HepG2 (cell line): ENCODE measurements around the gene UROD. TPM values are rescaled to one million over a fixed set of nuclear protein-coding genes. Genes with fewer than 3 reads are reported as not detected.

Experiments used
- CAMTA2 ChIP-seq: sonication (generic); formaldehyde crosslinking; IDR thresholded peaks from 2 replicates; pipeline ENCODE4 v1.4.0; 2020; ENCODE audit warnings: mild to moderate bottlenecking, missing genetic modification reagents, borderline replicate concordance
- KAT7 ChIP-seq: IDR thresholded peaks from 2 replicates; pipeline ENCODE4 v1.6.1; 2018; ENCODE audit warnings: borderline replicate concordance, missing compliant biosample characterization
- MLLT10 ChIP-seq: sonication (generic); formaldehyde crosslinking; IDR thresholded peaks from 2 replicates; pipeline ENCODE4 v1.4.0; 2020; ENCODE audit warnings: missing genetic modification reagents
- NR2C2 ChIP-seq: sonication (generic); formaldehyde crosslinking; IDR thresholded peaks from 2 replicates; pipeline ENCODE4 v1.4.0; 2020; ENCODE audit warnings: missing genetic modification reagents, mild to moderate bottlenecking, moderate library complexity, borderline replicate concordance
- PLSCR1 ChIP-seq: sonication (generic); formaldehyde crosslinking; IDR thresholded peaks from 2 replicates; pipeline ENCODE4 v1.5.0; 2020; ENCODE audit warnings: missing genetic modification reagents, mild to moderate bottlenecking, borderline replicate concordance
- TBP ChIP-seq: sonication (generic); formaldehyde crosslinking; IDR thresholded peaks from 2 replicates; pipeline ENCODE4 v1.5.0; 2020; ENCODE audit warnings: missing genetic modification reagents
- THAP11 ChIP-seq: IDR thresholded peaks from 2 replicates; pipeline ENCODE4 v1.6.1; 2016; ENCODE audit warnings: missing biosample characterization, missing genetic modification reagents
- ZBTB40 ChIP-seq, 2 experiments: fragments of 450-650 bp in 1 of 2; sonication (generic) in 1 of 2; formaldehyde crosslinking in 1 of 2; IDR thresholded peaks; 2 replicates each; pipeline versions ENCODE4 v1.6.1 to v1.8.0; 2016 to 2022; ENCODE audit warnings: antibody characterized with exemption in 1 of 2, mild to moderate bottlenecking in 1 of 2, missing genetic modification reagents in 1 of 2
- ZFX ChIP-seq: sonication (generic); formaldehyde crosslinking; IDR thresholded peaks from 2 replicates; pipeline ENCODE4 v1.4.0; 2020; ENCODE audit warnings: mild to moderate bottlenecking, low read depth, missing genetic modification reagents, moderate library complexity
- ZMAT3 ChIP-seq: sonication (generic); formaldehyde crosslinking; conservative IDR thresholded peaks from 2 replicates; pipeline ENCODE4 v1.7.0; 2021; ENCODE audit warnings: missing genetic modification reagents
- ZNF205 ChIP-seq: IDR thresholded peaks from 2 replicates; pipeline ENCODE4 v1.6.1; 2018; ENCODE audit warnings: missing biosample characterization, missing genetic modification reagents
- ZNF230 ChIP-seq: sonication (generic); formaldehyde crosslinking; IDR thresholded peaks from 2 replicates; pipeline ENCODE4 v1.4.0; 2020; ENCODE audit warnings: mild to moderate bottlenecking, missing genetic modification reagents
- ZNF24 ChIP-seq: fragments of 450-650 bp; IDR thresholded peaks from 2 replicates; pipeline ENCODE4 v1.6.1; 2017; ENCODE audit warnings: antibody characterized with exemption, mild to moderate bottlenecking
- ZNF317 ChIP-seq: sonication (generic); formaldehyde crosslinking; IDR thresholded peaks from 2 replicates; pipeline ENCODE4 v1.5.0; 2020; ENCODE audit warnings: mild to moderate bottlenecking, missing genetic modification reagents
- ZNF552 ChIP-seq: sonication (generic); formaldehyde crosslinking; IDR thresholded peaks from 2 replicates; pipeline ENCODE4 v1.9.0; 2022; ENCODE audit warnings: missing genetic modification reagents, mild to moderate bottlenecking, borderline replicate concordance
- ZNF691 ChIP-seq: sonication (generic); formaldehyde crosslinking; IDR thresholded peaks from 2 replicates; pipeline ENCODE4 v1.4.0; 2020; ENCODE audit warnings: missing genetic modification reagents, low read depth, mild to moderate bottlenecking, borderline replicate concordance
- ZNF891 ChIP-seq: sonication (generic); formaldehyde crosslinking; IDR thresholded peaks from 2 replicates; pipeline ENCODE4 v1.5.0; 2020; ENCODE audit warnings: mild to moderate bottlenecking, missing genetic modification reagents
- polyA plus RNA-seq, 8 experiments: library from polyadenylated mRNA; depleted of rRNA in 3 of 8; stranded (reverse) in 7 of 8; unstranded in 1 of 8; fragments of >200 nt; fragmentation: Illumina TruSeq in 4 of 8; extraction: Trizol in 4 of 8; gene quantifications; 2 replicates each; pipeline versions ENCODE4 v1.2.1 to v1.2.3, GENCODE V29; 2011 to 2016; ENCODE audit warnings: low read depth in 4 of 8, missing spikeins in 1 of 8, mixed read lengths in 1 of 8; ENCODE audit not compliant: insufficient read depth in 1 of 8
- total RNA-seq, 5 experiments: library from RNA; depleted of rRNA; stranded (reverse); fragments of >200 nt; fragmentation: Illumina TruSeq; extraction: Trizol; gene quantifications; 2 replicates each; pipeline ENCODE4 v1.2.3, GENCODE V29; 2016; ENCODE audit warnings: low read depth in 1 of 5
- TF ChIP-seq, protein P1 (sequence below): sonication (generic); formaldehyde crosslinking; IDR thresholded peaks from 2 replicates; pipeline ENCODE4 v1.4.0; 2020; ENCODE audit warnings: mild to moderate bottlenecking, missing genetic modification reagents

The UROD gene
- total and polyA plus RNA-seq, 2 of the 13 experiments (the other 11 are each of a cell fraction or from before 2014, with no cell fraction given) = 162 to 171 TPM

DNA sequence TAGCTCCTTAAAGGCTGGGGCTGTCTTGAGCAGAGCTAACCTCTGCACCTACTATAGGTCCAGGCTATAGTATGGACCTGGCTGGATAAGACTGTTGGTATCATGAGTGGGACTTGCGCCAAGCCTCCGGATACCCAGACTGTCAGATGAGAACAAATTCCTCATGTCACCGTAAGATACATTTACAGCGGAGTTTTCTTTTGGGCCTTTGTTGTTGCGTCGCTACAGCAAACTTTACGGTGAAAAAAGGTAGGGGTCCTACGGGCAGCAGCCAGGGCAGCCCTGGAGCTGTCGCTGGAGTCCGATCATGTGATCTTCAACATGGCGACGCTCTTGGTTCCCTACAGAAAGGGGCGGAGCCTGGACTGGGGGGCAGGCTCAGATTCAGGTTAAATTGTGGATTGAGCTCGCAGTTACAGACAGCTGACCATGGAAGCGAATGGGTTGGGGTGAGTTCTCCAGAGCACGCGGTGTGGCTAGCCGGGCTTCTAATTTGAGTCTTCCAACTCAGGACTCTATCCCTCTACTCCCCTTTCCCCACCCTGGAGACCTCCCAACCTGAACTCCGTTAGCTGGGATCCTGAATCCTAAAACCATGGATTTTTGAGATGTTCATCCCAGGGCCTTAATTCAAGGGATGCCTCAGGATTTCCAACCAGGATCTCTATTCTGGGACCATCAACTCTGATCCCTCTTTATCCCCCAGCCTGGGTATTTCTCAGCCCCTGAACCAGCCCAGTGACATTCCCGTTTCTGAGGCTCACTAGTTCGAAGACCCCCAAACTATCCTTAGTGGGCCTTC, at the start of gene UROD (continued):
- no peak for TF ChIP-seq ZNF230 (CRISPR knock-in tag)
- 0 out of 2 replicates have a peak, but pooled peaks have one; percentile 37 for TF ChIP-seq KAT7 (CRISPR knock-in tag)
- TF ChIP-seq ZNF691 (CRISPR knock-in tag) = no peak; the same call in 1 of the 2 replicates
- no peak for TF ChIP-seq ZBTB40 (IDR thresholded peaks at IDR 0.05)
- no peak for TF ChIP-seq ZBTB40 (CRISPR knock-in tag; IDR thresholded peaks at IDR 0.05)
- TF ChIP-seq PLSCR1 (CRISPR knock-in tag) = no peak
- no peak for TF ChIP-seq CAMTA2 (CRISPR knock-in tag)
- TF ChIP-seq, protein P1, sequence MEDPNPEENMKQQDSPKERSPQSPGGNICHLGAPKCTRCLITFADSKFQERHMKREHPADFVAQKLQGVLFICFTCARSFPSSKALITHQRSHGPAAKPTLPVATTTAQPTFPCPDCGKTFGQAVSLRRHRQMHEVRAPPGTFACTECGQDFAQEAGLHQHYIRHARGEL (CRISPR knock-in tag) = no peak
- no peak for TF ChIP-seq ZNF205 (CRISPR knock-in tag)
- no peak; the same call in none of the 2 replicates for TF ChIP-seq ZMAT3 (CRISPR knock-in tag)
- no peak for TF ChIP-seq ZNF552 (CRISPR knock-in tag)
- TF ChIP-seq ZNF317 = peak; percentile 45; the same call in 1 of the 2 replicates
- TF ChIP-seq MLLT10 = no peak
- no peak for TF ChIP-seq ZNF24
- no peak; the same call in 1 of the 2 replicates for TF ChIP-seq NR2C2 (CRISPR knock-in tag)
- 0 out of 2 replicates have a peak, but pooled peaks have one; percentile 14 for TF ChIP-seq ZFX (CRISPR knock-in tag)
- TF ChIP-seq TBP = no peak
- TF ChIP-seq ZNF891 (CRISPR knock-in tag) = no peak
- peak; percentile 92 for TF ChIP-seq THAP11 (CRISPR knock-in tag)
